Naive thymus-derived CD8-positive, alpha-beta T cell (primary cell): ENCODE measurements around the gene TOMM70. TPM values are rescaled to one million over a fixed set of nuclear protein-coding genes. Genes with fewer than 3 reads are reported as not detected.
A peak's percentile ranks its signal among the peaks of the same experiment; 100 is the strongest.
"Not testable (repeated sequence)": the region's sequence is repeated elsewhere in the genome, so short reads cannot be mapped to it uniquely, and the experiment has no call there.

Experiments
- ATAC-seq, 2 donors: fragments of 150-1000 bp; cut with Tn5 transposase in 1 of 2; sonication (Bioruptor Pico), chemical (Tn5 transposase) in 1 of 2; 1 replicate in 1 of 2; 2 replicates in 1 of 2; pipeline ENCODE4 v1.10.0; 2021; ENCODE audit warnings: mild to moderate bottlenecking in 2 of 2, moderate library complexity in 2 of 2
- POLR2A ChIA-PET: fragments of 350-600 bp; sonication (Branson Sonifier 250); formaldehyde crosslinking; loops from one replicate; lab custom pipeline; 2021; ENCODE audit warnings: antibody characterized with exemption; lab: Charles Lee
- DNase-seq, 10 donors: peaks; one replicate each; pipeline versions ENCODE4 v3.0.0 to v3.0.0-alpha.2; 2020 to 2022
- H3K27ac Mint-ChIP-seq, 10 donors: one replicate each; pipeline ENCODE4 v1.8.0; 2020 to 2022; ENCODE audit warnings: mild to moderate bottlenecking in 10 of 10, mixed read lengths in 10 of 10, moderate library complexity in 4 of 10, inconsistent platforms in 1 of 10
- H3K27me3 Mint-ChIP-seq, 5 donors: one replicate each; pipeline ENCODE4 v1.8.0; 2021 to 2022; ENCODE audit warnings: mixed read lengths in 5 of 5
- H3K36me3 Mint-ChIP-seq, 3 donors: one replicate each; pipeline ENCODE4 v1.8.0; 2020 to 2022; ENCODE audit warnings: mixed read lengths in 3 of 3, mild to moderate bottlenecking in 2 of 3, inconsistent platforms in 1 of 3
- H3K4me1 Mint-ChIP-seq, 4 donors: one replicate each; pipeline ENCODE4 v1.8.0; 2021 to 2022; ENCODE audit warnings: mixed read lengths in 4 of 4
- H3K4me3 Mint-ChIP-seq, 10 donors: one replicate each; pipeline ENCODE4 v1.8.0; 2020 to 2022; ENCODE audit warnings: mild to moderate bottlenecking in 10 of 10, mixed read lengths in 10 of 10, moderate library complexity in 6 of 10, inconsistent platforms in 1 of 10
- H3K9me3 Mint-ChIP-seq, 9 donors: one replicate each; pipeline ENCODE4 v1.8.0; 2020 to 2022; ENCODE audit warnings: mixed read lengths in 9 of 9, mild to moderate bottlenecking in 3 of 9, inconsistent platforms in 1 of 9, moderate library complexity in 1 of 9
- polyA plus RNA-seq, 3 donors: library from polyadenylated mRNA; unstranded; fragments of 300-500 nt; fragmentation: Illumina TruSeq; gene quantifications; one replicate each; pipeline ENCODE4 v1.2.3, GENCODE V29; 2021
- total RNA-seq, 8 experiments: library from RNA in 2 of 8; stranded (reverse) in 2 of 8; gene quantifications; one replicate each; pipeline ENCODE4 v1.2.3 and lab custom pipeline; 2021 to 2026

The TOMM70 gene
- total and polyA plus RNA-seq, 5 experiments from 2014 or later, result 14.6 to 46.8 (median 21.7) TPM

DNA sequence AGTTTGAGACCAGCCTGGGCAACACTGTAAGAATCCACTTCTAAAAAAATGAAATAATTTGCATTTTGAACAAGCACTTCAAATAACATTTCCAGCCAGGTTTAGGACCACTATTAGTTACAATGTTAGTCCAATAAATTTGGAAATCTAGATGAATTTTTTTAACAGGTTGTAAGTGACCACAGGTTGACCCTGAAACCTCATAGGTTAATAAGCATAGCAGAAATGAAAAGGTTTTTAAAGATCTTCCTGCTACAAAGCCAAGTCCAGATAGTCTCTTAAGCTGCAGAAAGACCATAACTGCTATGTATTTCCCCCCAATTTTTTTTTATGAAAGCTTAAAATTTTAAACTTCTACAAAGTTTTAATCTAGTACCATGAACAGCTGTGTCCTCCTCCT lies 67.8 kb downstream of the TOMM70 start:
- Mint-ChIP-seq H3K36me3 (no peaks in the 10 kb centered on the region), H3K4me3 (peak overlapping the region in 2 of 10 donors; percentile 57 to 59), H3K27me3 (no peaks in the 10 kb centered on the region), H3K4me1 (peaks cover 14 to 29% (median 19%) of the 10 kb centered on the region in 4 donors), H3K9me3 (no peaks in the 10 kb centered on the region), H3K27ac (peak overlapping the region in 3 of 10 donors; percentile 7 to 84 (median 62))
- POLR2A ChIA-PET, result interaction anchor here (1.1 kb wide), 1 partner anchor 71 kb away, joined by 5 read pairs; no protein-coding TSS in a partner anchor
- DNase-seq (no peak), ATAC-seq (no peak)

- DNase-seq, result no peak
- Mint-ChIP-seq H3K4me1 (peaks cover 13 to 27% (median 19%) of the 10 kb centered on the region in 4 donors), H3K4me3 (peak overlapping the region in 2 of 10 donors; percentile 1 to 4), H3K9me3 (peaks cover 0 to 9% (median 0%) of the 10 kb centered on the region in 9 donors), H3K27ac (peak overlapping the region in 3 of 10 donors; percentile 46 to 85 (median 65)), H3K36me3 (peaks cover 7 to 10% (median 9%) of the 10 kb centered on the region in 3 donors), H3K27me3 (no peaks in the 10 kb centered on the region)
- POLR2A ChIA-PET, result no interaction called here
- ATAC-seq, result no peak
Measured at GRCh38 chr3:100331660-100332059, 69.2 kb downstream of the TOMM70 start.

DNA sequence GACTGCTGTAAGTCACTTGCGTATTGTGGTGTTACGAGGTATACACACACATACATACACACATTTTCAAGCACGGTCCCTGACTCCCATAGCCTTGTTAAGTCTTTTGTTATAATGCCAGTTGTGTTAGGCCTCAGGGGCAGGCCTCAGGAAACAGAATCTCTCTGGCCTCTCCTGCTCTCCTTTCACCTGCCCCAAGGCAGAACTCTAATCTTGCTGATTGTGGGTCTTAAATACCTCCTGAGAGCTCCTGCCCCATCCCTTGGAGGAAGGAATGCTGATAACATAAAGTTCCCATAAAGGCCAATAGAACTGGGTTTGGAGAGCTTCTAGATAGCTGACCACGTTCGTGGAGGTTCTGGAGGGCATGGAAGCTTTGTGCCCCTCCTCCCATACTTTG lies 70.2 kb downstream of the TOMM70 start:
- no peaks in the 10 kb centered on the region for H3K27me3 Mint-ChIP-seq
- POLR2A ChIA-PET, result no interaction called here

GRCh38 chr3:100329800-100330489 lies 70.9 kb downstream of the TOMM70 start:
- ATAC-seq (no peak), DNase-seq (no peak)
- POLR2A ChIA-PET, result no interaction called here
- no peak overlapping the region for H3K4me3 Mint-ChIP-seq
- no peak overlapping the region for H3K27ac Mint-ChIP-seq
- peaks cover 8 to 20% (median 17%) of the 10 kb centered on the region in 3 donors for H3K36me3 Mint-ChIP-seq
- H3K9me3 Mint-ChIP-seq, result peaks cover 0 to 10% (median 0%) of the 10 kb centered on the region in 9 donors
- no peaks in the 10 kb centered on the region for H3K27me3 Mint-ChIP-seq
- H3K4me1 Mint-ChIP-seq, result peaks cover under 1 to 12% (median 3%) of the 10 kb centered on the region in 4 donors

More for the DNA sequence above, 70.2 kb downstream of the TOMM70 start:
- peaks cover 7 to 19% (median 10%) of the 10 kb centered on the region in 4 donors for H3K4me1 Mint-ChIP-seq
- H3K27ac Mint-ChIP-seq, result no peak overlapping the region
- ATAC-seq (no peak), DNase-seq (no peak)
- H3K4me3 Mint-ChIP-seq, result no peak overlapping the region
- peaks cover 8 to 14% (median 14%) of the 10 kb centered on the region in 3 donors for H3K36me3 Mint-ChIP-seq
- H3K9me3 Mint-ChIP-seq, result peaks cover 0 to 10% (median 0%) of the 10 kb centered on the region in 9 donors

DNA sequence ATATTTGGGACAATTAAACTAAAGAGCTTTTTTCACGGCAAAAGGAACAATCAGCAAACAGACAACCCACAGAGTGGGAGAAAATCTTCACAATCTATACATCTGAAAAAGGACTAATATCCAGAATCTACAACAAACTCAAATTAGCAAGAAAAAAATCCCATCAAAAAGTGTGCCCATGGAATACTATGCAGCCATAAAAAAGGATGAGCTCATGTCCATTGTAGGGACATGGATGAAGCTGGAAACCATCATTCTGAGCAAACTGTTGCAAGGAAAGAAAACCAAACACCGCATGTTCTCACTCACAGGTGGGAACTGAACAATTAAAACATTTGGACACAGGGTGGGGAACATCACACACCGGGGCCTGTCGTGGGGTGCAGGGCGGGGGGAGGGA lies 73.5 kb downstream of the TOMM70 start:
- H3K27ac Mint-ChIP-seq, H3K27me3 Mint-ChIP-seq, H3K4me1 Mint-ChIP-seq, DNase-seq, ATAC-seq, H3K4me3 Mint-ChIP-seq, POLR2A ChIA-PET, H3K9me3 Mint-ChIP-seq: not testable (repeated sequence)
- H3K36me3 Mint-ChIP-seq, result peaks cover 8 to 31% (median 17%) of the 10 kb centered on the region in 3 donors

- Mint-ChIP-seq H3K27me3 (no peaks in the 10 kb centered on the region), H3K4me3 (no peak overlapping the region), H3K36me3 (peaks cover 8 to 39% (median 20%) of the 10 kb centered on the region in 3 donors), H3K9me3 (peaks cover 0 to 10% (median 0%) of the 10 kb centered on the region in 9 donors), H3K27ac (no peak overlapping the region), H3K4me1 (no peaks in the 10 kb centered on the region)
- POLR2A ChIA-PET, result no interaction called here
- DNase-seq (no peak), ATAC-seq (no peak)
Measured at GRCh38 chr3:100325827-100326226, 75.1 kb downstream of the TOMM70 start.

DNA sequence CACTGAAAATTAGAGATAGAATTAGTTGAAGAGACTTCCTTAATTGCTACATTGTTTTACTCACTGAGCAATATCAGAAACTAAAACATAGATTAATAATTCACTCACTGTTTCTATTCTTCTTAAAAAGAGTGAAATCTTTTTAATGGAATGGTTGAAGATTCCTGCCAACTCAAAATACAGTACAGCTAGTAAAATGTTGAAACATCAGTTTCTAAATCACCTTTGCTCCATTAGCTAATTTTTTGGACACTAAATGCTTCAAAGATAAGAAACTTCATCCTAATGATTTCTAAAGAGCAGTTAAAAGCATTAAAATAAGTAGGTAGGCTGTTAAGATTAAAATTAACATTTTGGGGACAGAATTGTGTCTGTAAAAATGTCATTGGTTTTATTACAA lies 76.8 kb downstream of the TOMM70 start:
- H3K27me3 Mint-ChIP-seq, result no peaks in the 10 kb centered on the region
- H3K9me3 Mint-ChIP-seq, result peaks cover 0 to 10% (median 0%) of the 10 kb centered on the region in 9 donors
- POLR2A ChIA-PET, result interaction anchor here (0.7 to 2.4 kb wide), 2 partner anchors 10 to 64 kb away, joined by 3 to 4 read pairs; partner anchors contain the start of genes NIT2 and TBC1D23
- no peak overlapping the region for H3K27ac Mint-ChIP-seq
- no peaks in the 10 kb centered on the region for H3K4me1 Mint-ChIP-seq
- no peak overlapping the region for H3K4me3 Mint-ChIP-seq
- no peak for DNase-seq
- ATAC-seq, result no peak
- H3K36me3 Mint-ChIP-seq, result peaks cover 8 to 52% (median 31%) of the 10 kb centered on the region in 3 donors

- POLR2A ChIA-PET, result no interaction called here
- H3K9me3 Mint-ChIP-seq, result no peaks in the 10 kb centered on the region
- ATAC-seq, result no peak
- H3K4me3 Mint-ChIP-seq, result no peak overlapping the region
- peaks cover 0 to 7% (median 6%) of the 10 kb centered on the region in 4 donors for H3K4me1 Mint-ChIP-seq
- H3K27me3 Mint-ChIP-seq, result no peaks in the 10 kb centered on the region
- H3K36me3 Mint-ChIP-seq, result peaks cover 0 to 48% (median 16%) of the 10 kb centered on the region in 3 donors
- H3K27ac Mint-ChIP-seq, result no peak overlapping the region
- DNase-seq, result no peak
Measured at GRCh38 chr3:100319951-100320350, 80.9 kb downstream of the TOMM70 start.

DNA sequence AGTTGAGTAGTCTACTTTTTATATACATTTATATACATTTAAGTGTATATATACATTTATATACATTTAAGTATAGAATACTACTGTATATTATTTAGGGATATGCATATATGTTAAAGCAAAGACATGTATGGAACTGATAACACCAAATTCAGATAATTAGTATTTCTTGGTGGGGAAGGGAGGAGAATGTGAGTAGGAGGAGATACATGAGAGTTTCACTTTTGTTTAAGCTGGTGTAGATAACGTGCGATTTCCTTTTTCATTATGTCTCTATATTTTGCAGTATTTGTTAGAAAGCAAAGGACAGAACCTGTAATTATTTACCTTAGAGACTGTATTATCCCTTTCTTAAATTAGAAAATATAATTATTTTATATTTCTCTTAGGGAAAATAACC lies 83.0 kb downstream of the TOMM70 start:
- H3K36me3 Mint-ChIP-seq, result peaks cover 0 to 49% (median 18%) of the 10 kb centered on the region in 3 donors
- H3K27ac Mint-ChIP-seq, result peak overlapping the region in 1 of 10 donors; percentile 70
- no peaks in the 10 kb centered on the region for H3K9me3 Mint-ChIP-seq
- no peaks in the 10 kb centered on the region for H3K27me3 Mint-ChIP-seq
- no peak for ATAC-seq
- POLR2A ChIA-PET, result no interaction called here
- H3K4me1 Mint-ChIP-seq, result peaks cover 0 to 7% (median 6%) of the 10 kb centered on the region in 4 donors
- DNase-seq, result no peak
- H3K4me3 Mint-ChIP-seq, result peak overlapping the region in 1 of 10 donors; percentile 18

DNA sequence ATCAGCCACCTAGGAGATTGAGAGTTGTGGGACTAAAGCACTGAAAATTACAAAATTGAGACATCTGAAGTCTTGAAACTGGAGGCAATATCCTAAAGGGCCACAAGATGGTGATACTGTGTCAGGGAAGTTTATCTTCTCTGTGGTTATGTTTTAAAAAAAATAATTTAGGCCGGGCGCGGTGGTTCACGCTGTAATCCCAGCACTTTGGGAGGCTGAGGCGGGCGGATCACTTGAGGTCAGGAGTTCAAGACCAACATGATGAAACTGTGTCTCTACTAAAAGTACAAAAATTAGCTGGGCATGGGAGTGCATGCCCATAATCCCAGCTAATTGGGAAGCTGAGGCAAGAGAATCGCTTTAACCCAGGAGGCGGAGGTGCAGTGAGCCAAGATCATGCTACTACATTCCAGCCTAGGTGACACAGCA lies 84.2 kb downstream of the TOMM70 start:
- Mint-ChIP-seq H3K27ac (peak overlapping the region in 5 of 10 donors; percentile 26 to 77 (median 71)), H3K36me3 (peaks cover 0 to 51% (median 18%) of the 10 kb centered on the region in 3 donors), H3K9me3 (no peaks in the 10 kb centered on the region), H3K27me3 (no peaks in the 10 kb centered on the region), H3K4me1 (peaks cover 0 to 7% (median 6%) of the 10 kb centered on the region in 4 donors), H3K4me3 (peak overlapping the region in 1 of 10 donors; percentile 41)
- ATAC-seq (peak; percentile 60 to 67), DNase-seq (peak in 6 of 10 donors; percentile 11 to 52 (median 41))
- POLR2A ChIA-PET, result no interaction called here

Other genes with a start within 250 kb of the TOMM70 start
- gene TBC1D23, start 140.1 kb downstream of the TOMM70 start, total RNA-seq, result 10 to 100 TPM; 34.7 to 35.9 TPM
- 10 to 100 TPM; 12.7 to 17.1 (median 16.1) TPM for gene TBC1D23, start 140.1 kb downstream of the TOMM70 start, polyA plus RNA-seq
- 10 to 100 TPM; 28.6 to 31.4 TPM for gene NIT2, start 66.3 kb downstream of the TOMM70 start, total RNA-seq
- gene NIT2, start 66.3 kb downstream of the TOMM70 start, polyA plus RNA-seq, result 10 to 100 TPM; 35.8 to 43.8 (median 40.1) TPM
- 1 to 10 TPM; 2.1 to 2.4 TPM for gene LNP1, start 450 bp upstream of the TOMM70 start, total RNA-seq
- gene LNP1, start 450 bp upstream of the TOMM70 start, polyA plus RNA-seq, result 1 to 10 TPM in 1 of 3 donors, under 1 TPM in 2; 0.40 to 2.0 (median 0.66) TPM
- under 1 TPM; 0.08 to 0.21 TPM for gene TMEM45A, start 91.5 kb upstream of the TOMM70 start, total RNA-seq
- not detected for gene TMEM45A, start 91.5 kb upstream of the TOMM70 start, polyA plus RNA-seq
- not detected for gene ADGRG7, start 208.5 kb upstream of the TOMM70 start, total RNA-seq
- gene ADGRG7, start 208.5 kb upstream of the TOMM70 start, polyA plus RNA-seq, result not detected